PC-9 (cell line): Measurements from ENCODE around the gene SPSB3. TPM values are rescaled to one million over a fixed set of nuclear protein-coding genes. Genes with fewer than 3 reads are reported as not detected.

Source experiments
- BruUV-seq: library from RNA; stranded (reverse); fragments of 400-500 nt; replicated peaks from 2 replicates; lab custom pipeline; 2021; lab: Mats Ljungman, UMichigan
- CTCF ChIA-PET: fragments of 300-600 bp; sonication (Branson Sonifier 250); formaldehyde crosslinking; loops from one replicate; lab custom pipeline; 2022; ENCODE audit warnings: antibody characterized with exemption; lab: Charles Lee
- POLR2A ChIA-PET: fragments of 300-600 bp; sonication (Branson Sonifier 250); formaldehyde crosslinking; loops from one replicate; lab custom pipeline; 2022; ENCODE audit warnings: antibody characterized with exemption; ENCODE audit not compliant: unreplicated experiment; lab: Charles Lee
- DNase-seq, 2 experiments: peaks; one replicate each; pipeline versions ENCODE4 v3.0.0 to v3.0.0-alpha.2; 2015 to 2022; ENCODE audit warnings: mixed read lengths in 1 of 2
- H2AFZ ChIP-seq: fragments of 200-600 bp; sonication (generic); 2 replicates; pipeline ENCODE4 v1.8.1; 2017; ENCODE audit warnings: antibody characterized with exemption
- H3F3A ChIP-seq: fragments of 200-600 bp; sonication (generic); 2 replicates; pipeline ENCODE4 v1.8.1; 2017; ENCODE audit warnings: antibody characterized with exemption, mild to moderate bottlenecking, low read depth; ENCODE audit not compliant: insufficient read depth
- H3K27ac ChIP-seq: fragments of 200-600 bp; sonication (generic); 2 replicates; pipeline ENCODE4 v1.6.1; 2016; ENCODE audit warnings: mixed run types
- H3K27me3 ChIP-seq: fragments of 200-600 bp; sonication (generic); 2 replicates; pipeline ENCODE4 v1.6.1; 2016; ENCODE audit warnings: low read depth, mixed run types; ENCODE audit not compliant: insufficient read depth
- H3K36me3 ChIP-seq: fragments of 200-600 bp; sonication (generic); 2 replicates; pipeline ENCODE4 v1.6.1; 2016; ENCODE audit warnings: low read depth, mixed run types
- H3K4me1 ChIP-seq: fragments of 200-600 bp; sonication (generic); replicated peaks from 2 replicates; pipeline ENCODE4 v1.6.1; 2016; ENCODE audit warnings: mixed run types; ENCODE audit not compliant: insufficient read depth
- H3K4me2 ChIP-seq: fragments of 200-600 bp; sonication (generic); 2 replicates; pipeline ENCODE4 v1.6.1; 2017; ENCODE audit warnings: mixed run types
- H3K4me3 ChIP-seq: fragments of 200-600 bp; sonication (generic); 2 replicates; pipeline ENCODE4 v1.6.1; 2016; ENCODE audit warnings: mixed run types
- H3K79me2 ChIP-seq: fragments of 200-600 bp; sonication (generic); 2 replicates; pipeline ENCODE4 v1.6.1; 2017; ENCODE audit warnings: low read depth, mixed run types
- H3K9me2 ChIP-seq: fragments of 200-600 bp; sonication (generic); 2 replicates; pipeline ENCODE4 v1.8.1; 2017; ENCODE audit warnings: mild to moderate bottlenecking; ENCODE audit not compliant: insufficient read depth
- H3K9me3 ChIP-seq: fragments of 200-600 bp; sonication (generic); 2 replicates; pipeline ENCODE4 v1.8.1; 2016; ENCODE audit warnings: low read depth; ENCODE audit not compliant: insufficient read depth
- H4K20me1 ChIP-seq: fragments of 200-600 bp; sonication (generic); 2 replicates; pipeline ENCODE4 v1.8.1; 2017; ENCODE audit not compliant: insufficient read depth
- EZH2 ChIP-seq: fragments of 200-600 bp; sonication (generic); IDR thresholded peaks from 2 replicates; pipeline ENCODE4 v1.8.0; 2017; ENCODE audit warnings: antibody characterized with exemption, low read depth
- intact Hi-C: fragments of 100-400 bp; cut with micrococcal nuclease; formaldehyde crosslinking; loops from one replicate; pipeline ENCODE4 v1.10.0; 2022; ENCODE audit not compliant: unreplicated experiment
- total RNA-seq: library from RNA; stranded (reverse); gene quantifications from 2 replicates; pipeline ENCODE4 v1.2.3, GENCODE V29; 2021
- TF ChIP-seq, protein P1 (sequence below): fragments of 200-600 bp; sonication (generic); conservative IDR thresholded peaks from 2 replicates; pipeline ENCODE4 v1.6.1; 2017; ENCODE audit warnings: mixed run types, antibody characterized with exemption, mild to moderate bottlenecking, moderate library complexity

Gene SPSB3
- total RNA-seq, 1 experiment from 2014 or later = 58.2 TPM

DNA sequence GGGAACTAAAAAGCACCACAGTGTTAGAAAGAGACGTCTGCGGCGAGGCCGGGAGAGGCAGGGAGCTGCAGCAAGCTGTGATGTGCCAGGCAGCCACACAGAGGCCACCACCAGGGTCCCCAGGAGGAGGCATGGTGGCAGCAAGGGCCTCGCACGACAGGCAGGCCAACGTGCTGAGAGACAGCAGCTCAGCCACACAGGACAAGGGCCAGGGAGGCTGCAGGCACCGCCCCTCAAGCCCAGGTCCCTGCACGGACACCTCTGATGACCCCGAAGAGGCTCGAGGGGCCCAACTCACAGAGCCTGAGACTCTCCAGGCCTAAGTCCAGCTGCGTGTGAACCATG is 38.5 kb upstream of the SPSB3 start:
- H3K9me3 ChIP-seq = no peaks in the 10 kb centered on the region
- no peaks in the 10 kb centered on the region for H4K20me1 ChIP-seq
- H3K4me2 ChIP-seq = no peak overlapping the region
- POLR2A ChIA-PET = no interaction called here
- intact Hi-C loops = no loop called here
- TF ChIP-seq, protein P1, sequence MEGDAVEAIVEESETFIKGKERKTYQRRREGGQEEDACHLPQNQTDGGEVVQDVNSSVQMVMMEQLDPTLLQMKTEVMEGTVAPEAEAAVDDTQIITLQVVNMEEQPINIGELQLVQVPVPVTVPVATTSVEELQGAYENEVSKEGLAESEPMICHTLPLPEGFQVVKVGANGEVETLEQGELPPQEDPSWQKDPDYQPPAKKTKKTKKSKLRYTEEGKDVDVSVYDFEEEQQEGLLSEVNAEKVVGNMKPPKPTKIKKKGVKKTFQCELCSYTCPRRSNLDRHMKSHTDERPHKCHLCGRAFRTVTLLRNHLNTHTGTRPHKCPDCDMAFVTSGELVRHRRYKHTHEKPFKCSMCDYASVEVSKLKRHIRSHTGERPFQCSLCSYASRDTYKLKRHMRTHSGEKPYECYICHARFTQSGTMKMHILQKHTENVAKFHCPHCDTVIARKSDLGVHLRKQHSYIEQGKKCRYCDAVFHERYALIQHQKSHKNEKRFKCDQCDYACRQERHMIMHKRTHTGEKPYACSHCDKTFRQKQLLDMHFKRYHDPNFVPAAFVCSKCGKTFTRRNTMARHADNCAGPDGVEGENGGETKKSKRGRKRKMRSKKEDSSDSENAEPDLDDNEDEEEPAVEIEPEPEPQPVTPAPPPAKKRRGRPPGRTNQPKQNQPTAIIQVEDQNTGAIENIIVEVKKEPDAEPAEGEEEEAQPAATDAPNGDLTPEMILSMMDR = no peak
- no peak for TF ChIP-seq EZH2
- no TSS peak for BruUV-seq
- no peak overlapping the region for H3K27ac ChIP-seq
- H3F3A ChIP-seq = peaks cover 9% of the 10 kb centered on the region; the same call in 1 of the 2 replicates
- H3K4me1 ChIP-seq = peaks cover 6% of the 10 kb centered on the region; the same call in 1 of the 2 replicates
- DNase-seq = no peak
- H2AFZ ChIP-seq = no peak overlapping the region
- no peaks in the 10 kb centered on the region for H3K9me2 ChIP-seq
- CTCF ChIA-PET = interaction anchor here (0.6 kb wide), 1 partner anchor 42 kb away, joined by 6 read pairs; no protein-coding TSS in a partner anchor
- no peaks in the 10 kb centered on the region for H3K27me3 ChIP-seq
- H3K4me3 ChIP-seq = no peak overlapping the region
- 0 out of 2 replicates have a peak, but pooled peaks cover 6% of the 10 kb centered on the region for H3K36me3 ChIP-seq
- peaks cover 6% of the 10 kb centered on the region; the same call in 1 of the 2 replicates for H3K79me2 ChIP-seq

DNA sequence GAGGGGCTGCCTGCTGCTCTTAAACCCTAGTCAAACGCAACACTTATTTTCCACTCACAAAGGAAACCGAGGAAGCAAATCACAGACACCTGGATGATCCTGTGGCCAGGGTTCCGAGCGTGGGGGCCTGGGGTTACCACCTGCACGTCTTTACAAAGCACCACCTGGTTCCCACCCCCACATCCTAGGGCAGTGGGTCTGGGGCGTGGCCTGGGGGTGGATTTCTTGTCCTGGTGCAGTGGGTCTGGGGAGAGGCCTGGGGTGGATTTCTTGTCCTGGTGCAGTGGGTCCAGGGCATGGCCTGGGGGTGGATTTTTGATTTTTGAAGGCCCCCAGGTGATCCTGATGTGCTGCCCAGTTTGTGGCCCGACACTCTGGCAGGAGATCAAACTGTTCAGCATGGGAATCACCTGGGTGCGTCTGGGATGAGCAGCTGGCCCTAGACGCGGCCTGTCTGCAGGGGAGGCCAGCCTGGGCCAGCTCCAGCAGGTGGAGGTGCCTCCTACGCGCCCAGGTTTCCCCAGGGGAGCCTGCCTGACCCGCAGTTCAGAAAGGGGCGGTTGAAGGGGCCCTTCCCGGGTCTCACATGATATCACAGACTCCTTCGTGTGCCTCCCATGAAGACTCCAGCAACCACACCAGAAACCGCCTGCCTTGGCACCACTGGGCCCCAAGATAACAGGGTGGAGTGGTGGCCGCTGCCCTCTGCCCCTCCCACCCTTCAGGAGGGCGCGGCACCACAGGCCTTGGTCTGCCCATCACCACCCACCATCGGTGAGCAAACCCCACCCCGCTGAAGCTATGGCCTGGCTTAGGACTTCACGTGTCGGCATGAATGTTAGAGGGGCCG is 38.0 kb upstream of the SPSB3 start:
- H3K9me3 ChIP-seq = no peaks in the 10 kb centered on the region
- no TSS peak for BruUV-seq
- peaks cover under 1% of the 10 kb centered on the region; the same call in 1 of the 2 replicates for H3K79me2 ChIP-seq
- peaks cover 11% of the 10 kb centered on the region; the same call in 1 of the 2 replicates for H3F3A ChIP-seq
- no peaks in the 10 kb centered on the region for H4K20me1 ChIP-seq
- ChIA-PET POLR2A (no interaction called here), CTCF (interaction anchor here (0.6 kb wide), 1 partner anchor 43 kb away, joined by 6 read pairs; no protein-coding TSS in a partner anchor)
- H3K4me3 ChIP-seq = no peak overlapping the region
- H3K27me3 ChIP-seq = no peaks in the 10 kb centered on the region
- H3K4me1 ChIP-seq = peaks cover under 1% of the 10 kb centered on the region; the same call in 1 of the 2 replicates
- no peak overlapping the region for H3K27ac ChIP-seq
- H2AFZ ChIP-seq = no peak overlapping the region
- no peak overlapping the region for H3K4me2 ChIP-seq
- 0 out of 2 replicates have a peak, but pooled peaks cover 6% of the 10 kb centered on the region for H3K36me3 ChIP-seq
- TF ChIP-seq, protein P1 = no peak
- no peak for TF ChIP-seq EZH2
- H3K9me2 ChIP-seq = no peaks in the 10 kb centered on the region
- DNase-seq = no peak
- intact Hi-C loops = no loop called here

DNA sequence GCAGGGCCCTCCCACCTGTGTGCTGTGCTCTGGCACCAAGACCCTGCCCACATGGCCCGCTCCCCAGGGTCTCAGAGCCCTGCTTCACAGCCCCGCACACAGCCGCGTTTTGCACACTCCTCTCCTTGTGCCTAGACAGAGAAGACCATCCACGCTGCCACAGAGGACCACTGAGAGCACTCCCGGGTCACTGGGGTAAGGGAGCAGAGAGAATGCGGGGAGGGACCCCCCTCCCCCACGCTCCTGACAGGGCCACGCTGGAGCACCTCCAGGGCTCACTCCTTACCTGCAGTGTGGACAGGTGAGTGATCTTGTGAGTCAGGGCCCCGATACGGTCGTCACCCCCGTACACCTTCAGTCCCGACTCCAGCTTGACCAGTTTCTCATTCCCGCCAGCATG is 37.2 kb upstream of the SPSB3 start:
- intact Hi-C loops = no loop called here
- Histone ChIP-seq H3K9me3 (no peaks in the 10 kb centered on the region), H3K27ac (no peak overlapping the region), H3K79me2 (no peaks in the 10 kb centered on the region), H3K4me1 (no peaks in the 10 kb centered on the region), H2AFZ (no peak overlapping the region), H3K36me3 (0 out of 2 replicates have a peak, but pooled peaks cover 6% of the 10 kb centered on the region), H3K4me2 (no peak overlapping the region), H4K20me1 (no peaks in the 10 kb centered on the region), H3K9me2 (no peaks in the 10 kb centered on the region), H3K4me3 (no peak overlapping the region), H3K27me3 (no peaks in the 10 kb centered on the region), H3F3A (peaks cover 11% of the 10 kb centered on the region; the same call in 1 of the 2 replicates)
- BruUV-seq = no TSS peak
- ChIA-PET CTCF (no interaction called here), POLR2A (no interaction called here)
- TF ChIP-seq EZH2 = no peak
- TF ChIP-seq, protein P1 = no peak
- DNase-seq = no peak
